HG03342 (cell line): ENCODE measurements around the gene CRLF3.
"Not testable (repeated sequence)": the region's sequence is repeated elsewhere in the genome, so short reads cannot be mapped to it uniquely, and the experiment has no call there.

ENCODE experiments used
- ATAC-seq: cut with Tn5 transposase; IDR thresholded peaks from one replicate; pipeline ENCODE4 v1.9.1; 2021; ENCODE audit warnings: mild to moderate bottlenecking, moderate library complexity; ENCODE audit not compliant: unreplicated experiment

Gene CRLF3

DNA sequence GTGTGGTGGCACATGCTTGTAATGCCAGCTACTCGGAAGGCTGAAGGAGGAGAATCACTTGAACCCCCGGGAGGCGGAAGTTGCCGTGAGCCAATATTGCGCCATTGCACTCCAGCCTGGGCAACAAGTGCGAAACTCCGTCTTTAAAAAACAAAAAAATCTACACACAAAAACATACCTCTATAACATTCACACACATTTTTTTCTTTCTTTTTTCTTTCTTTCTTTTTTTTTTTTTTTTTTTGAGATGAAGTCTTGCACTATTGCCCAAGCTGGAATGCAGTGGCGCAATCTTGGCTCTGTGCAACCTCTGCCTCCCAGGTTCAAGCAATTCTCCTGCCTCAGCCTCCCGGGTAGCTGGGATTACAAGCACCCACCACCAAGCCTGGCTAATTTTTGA is 9.6 kb downstream of the CRLF3 start:
- not testable (repeated sequence) for ATAC-seq

GRCh38 chr17:30814236-30814635 is 10.3 kb downstream of the CRLF3 start:
- ATAC-seq: not testable (repeated sequence)

DNA sequence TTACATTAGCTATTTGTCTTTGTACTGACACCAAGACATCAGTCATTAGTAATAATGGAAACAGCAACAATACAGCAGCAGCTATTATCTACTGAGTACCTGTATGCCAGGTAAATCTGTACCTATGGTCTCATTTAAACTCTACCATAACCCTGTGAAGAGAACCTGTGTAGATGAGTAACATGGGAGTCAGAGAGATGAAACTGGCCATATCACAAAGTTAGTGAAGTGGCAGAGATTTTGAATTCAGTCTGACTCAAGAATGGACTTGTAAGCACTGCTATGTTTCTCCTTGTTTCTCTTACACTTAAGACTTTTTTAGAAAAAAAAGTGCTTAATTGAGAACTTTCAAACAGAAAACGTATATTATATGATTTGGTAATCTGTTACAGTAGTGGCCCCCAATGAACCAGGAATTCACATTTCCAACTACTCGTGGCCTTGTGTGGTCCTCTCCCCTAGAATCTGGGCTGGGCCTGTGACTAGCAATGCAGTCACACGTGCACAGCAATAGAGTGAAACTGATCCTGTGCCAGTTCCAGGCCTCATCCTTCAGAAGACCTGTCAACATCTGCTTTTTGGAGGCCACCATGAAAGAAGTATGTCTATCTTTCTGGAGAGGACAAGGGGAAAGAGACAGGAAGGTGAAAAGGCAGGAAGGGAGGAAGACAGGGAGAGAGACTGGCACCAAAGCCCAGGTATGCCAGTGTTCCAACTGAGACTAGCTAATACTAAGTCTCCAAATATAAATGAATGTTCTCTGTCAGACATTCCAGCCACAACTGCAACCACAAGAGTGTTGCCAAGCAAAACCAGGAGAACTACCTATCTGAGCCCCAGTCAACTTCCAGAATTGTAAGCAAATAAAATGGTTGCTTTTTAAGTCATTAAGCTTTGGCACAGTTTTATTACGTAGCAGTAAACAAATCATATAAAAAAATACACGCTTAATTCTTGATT is 12.0 kb downstream of the CRLF3 start:
- no peak for ATAC-seq

DNA sequence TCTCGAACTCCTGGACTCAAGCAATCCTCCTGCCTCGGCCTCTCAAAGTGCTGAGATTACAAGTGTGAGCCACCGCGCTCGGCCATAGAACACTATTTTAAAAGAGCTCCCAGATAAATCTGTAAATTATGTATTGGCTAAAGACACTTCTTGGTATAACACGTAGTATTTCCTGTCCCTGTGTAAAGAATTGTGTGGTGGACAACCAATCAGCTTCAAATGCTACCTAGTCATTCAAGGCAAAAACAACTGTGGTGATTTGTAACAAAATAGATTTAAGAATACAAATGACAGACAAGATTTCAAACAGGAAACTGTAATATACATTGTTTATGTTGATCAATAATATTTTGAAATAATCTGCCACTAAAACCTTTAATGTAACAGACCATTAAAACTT is 14.6 kb downstream of the CRLF3 start:
- ATAC-seq: no peak

- peak; percentile 90 for ATAC-seq
Measured at GRCh38 chr17:30808785-30809286, 15.7 kb downstream of the CRLF3 start.

DNA sequence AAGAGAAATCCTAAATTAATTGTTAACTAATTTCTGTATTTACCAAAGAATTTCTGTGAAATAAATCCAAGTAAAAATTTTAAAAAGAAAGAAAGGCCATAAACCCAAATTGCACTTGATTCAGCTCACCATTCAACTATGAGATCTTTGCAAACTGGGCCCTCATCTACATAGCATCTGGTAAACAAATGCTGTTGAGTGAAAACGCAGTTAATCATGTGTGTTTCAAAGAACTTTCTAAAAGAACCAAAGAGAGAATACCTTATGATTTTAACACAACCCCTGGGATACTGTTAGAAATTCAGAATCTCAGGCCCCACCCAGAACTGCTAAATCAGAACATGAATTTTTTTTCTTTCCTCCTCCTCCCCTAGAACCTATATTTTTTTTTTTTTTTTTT is 16.6 kb downstream of the CRLF3 start:
- ATAC-seq: no peak

DNA sequence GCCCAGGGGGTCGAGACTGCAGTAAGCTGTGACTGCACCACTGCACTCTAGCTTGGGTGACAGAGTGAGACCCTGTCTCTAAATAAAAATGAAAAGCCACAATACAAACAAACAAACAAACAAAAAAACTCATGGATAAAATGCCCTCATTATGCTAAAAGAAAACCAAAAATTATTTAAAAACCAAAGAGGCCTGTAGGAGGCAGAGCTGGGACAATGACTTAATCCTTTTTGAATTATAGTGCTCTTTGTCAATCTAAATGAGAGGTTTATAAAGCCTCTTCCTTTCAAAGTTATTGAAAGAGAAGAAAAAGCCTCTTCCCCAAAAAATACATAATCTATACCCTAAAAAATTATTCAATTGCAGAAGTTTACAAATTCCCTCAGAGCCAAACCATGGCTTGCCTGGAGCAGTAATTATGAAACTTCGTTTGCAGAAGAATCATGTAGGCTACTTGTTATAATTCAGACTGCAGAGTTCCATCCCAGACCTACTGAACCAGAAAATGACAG is 18.5 kb downstream of the CRLF3 start:
- no peak for ATAC-seq

GRCh38 chr17:30801671-30802070 is 22.8 kb downstream of the CRLF3 start:
- ATAC-seq: no peak

DNA sequence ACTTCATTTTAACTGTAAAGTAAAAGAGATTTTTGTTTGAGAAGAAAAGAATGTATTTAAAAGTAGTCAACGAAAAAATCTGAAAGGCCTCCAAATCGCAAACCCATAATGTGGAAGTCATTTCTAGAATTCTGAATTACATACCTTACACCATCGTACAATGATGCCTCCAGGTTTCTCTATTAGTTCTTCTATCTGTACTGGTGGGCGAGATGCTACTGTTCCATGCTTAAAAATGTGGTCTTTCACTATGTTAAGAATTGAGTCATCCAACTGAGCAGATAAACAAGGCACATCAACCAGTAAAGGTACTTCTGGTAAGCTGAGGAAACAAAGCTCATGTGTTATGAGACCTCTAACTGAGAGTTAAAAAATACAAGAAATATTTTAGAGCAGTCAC is 28.5 kb downstream of the CRLF3 start:
- no peak for ATAC-seq

- no peak for ATAC-seq
Measured at GRCh38 chr17:30794372-30794771, 30.1 kb downstream of the CRLF3 start.

GRCh38 chr17:30793282-30793977 is 31.1 kb downstream of the CRLF3 start:
- ATAC-seq: no peak

DNA sequence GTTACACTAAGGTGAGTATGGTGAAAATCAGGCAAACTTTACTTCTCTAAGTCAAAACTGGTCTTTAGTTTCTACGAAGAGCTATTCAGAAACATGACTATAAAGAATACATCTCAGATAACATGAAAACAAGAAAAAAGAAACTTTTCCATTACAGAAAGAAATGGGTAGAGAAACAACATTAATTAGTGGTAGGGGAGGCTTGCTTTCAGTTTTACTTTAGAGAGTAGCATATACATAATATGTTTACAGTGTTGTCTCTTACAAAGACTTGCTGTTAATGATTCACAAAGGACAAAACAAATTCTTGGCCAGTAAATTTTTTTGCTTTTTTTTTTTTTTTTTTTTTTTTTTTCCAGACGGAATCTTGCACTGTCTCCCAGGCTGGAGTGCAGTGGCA is 34.2 kb downstream of the CRLF3 start:
- ATAC-seq: no peak

DNA sequence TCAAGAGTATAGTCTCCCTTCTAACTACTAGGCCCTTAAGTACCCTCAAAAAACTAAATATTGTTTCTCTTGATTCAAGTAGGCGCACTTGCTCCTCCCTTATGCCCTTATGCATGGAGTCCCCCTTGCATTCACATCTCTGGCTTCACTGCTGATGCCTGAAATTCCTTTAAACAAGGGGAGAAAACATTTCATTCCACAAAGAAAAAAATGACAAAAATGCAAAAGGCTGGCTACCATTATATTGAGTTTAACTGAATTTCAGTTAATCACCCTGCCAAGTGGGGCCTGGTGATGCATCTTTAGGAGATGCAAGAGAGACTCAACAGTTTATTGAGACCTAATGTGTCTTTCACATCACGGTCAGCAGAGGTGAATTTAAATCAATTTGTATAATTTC is 35.6 kb downstream of the CRLF3 start:
- no peak for ATAC-seq

- no peak for ATAC-seq
Measured at GRCh38 chr17:30782206-30782605, 42.3 kb downstream of the CRLF3 start.

DNA sequence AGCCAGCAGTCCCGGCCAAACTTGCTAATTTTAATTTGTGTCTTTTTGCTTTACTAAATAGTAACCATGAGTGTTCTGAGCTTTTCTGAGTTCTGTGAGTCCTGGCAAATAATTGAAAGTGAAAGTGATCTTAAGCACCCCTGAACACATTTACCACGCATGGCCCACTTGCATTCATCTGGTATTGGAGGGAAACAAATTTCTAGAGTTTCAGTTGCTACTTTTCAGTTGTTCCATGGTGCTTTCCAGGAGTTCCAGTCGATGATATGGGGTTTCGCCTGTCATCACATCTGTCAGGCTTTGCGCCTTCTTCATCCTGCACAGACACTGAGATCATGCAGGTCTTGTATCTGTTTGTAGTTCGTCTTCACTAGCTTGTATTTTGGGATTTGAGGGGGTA is 44.1 kb downstream of the CRLF3 start:
- ATAC-seq: no peak

GRCh38 chr17:30768771-30769170 is 55.7 kb downstream of the CRLF3 start:
- ATAC-seq: not testable (repeated sequence)

- not testable (repeated sequence) for ATAC-seq
Measured at GRCh38 chr17:30767641-30768404, 56.7 kb downstream of the CRLF3 start.

DNA sequence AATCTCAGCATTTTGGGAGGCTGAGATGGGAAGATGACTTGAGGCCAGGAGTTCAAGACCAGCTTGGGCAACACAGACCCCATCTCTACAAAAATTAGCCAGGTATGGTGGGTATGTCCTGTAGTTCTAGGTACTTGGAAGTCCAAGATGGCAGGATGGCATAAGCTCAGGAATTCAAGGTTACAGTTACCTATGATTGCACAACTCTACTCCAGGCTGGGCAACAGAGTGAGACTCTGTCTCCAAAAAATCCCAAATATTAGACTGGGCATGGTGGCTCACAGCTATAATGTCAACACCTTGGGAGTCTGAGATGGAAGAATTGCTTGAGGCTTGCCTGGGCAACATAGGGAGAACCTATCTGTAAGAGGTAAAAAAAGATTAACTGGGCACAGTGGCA is 63.4 kb downstream of the CRLF3 start:
- ATAC-seq: no peak

DNA sequence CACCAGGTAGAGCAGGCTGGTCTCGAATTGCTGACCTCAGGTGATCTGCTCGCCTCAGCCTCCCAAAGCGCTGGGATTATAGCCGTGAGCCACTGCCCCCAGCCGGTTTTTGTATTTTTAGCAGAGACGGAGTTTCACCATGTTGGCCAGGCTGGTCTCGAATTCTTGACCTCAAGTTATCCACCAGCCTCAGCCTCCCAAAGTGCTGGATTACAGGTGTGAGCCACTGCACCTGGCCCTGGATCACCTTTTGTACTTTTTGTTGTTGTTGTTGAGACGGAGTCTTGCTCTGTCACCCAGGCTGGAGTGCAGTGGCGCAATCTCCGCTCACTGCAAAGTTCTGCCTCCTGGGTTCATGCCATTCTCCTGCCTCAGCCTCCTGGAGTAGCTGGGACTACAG is 71.2 kb downstream of the CRLF3 start:
- ATAC-seq: not testable (repeated sequence)

GRCh38 chr17:30750982-30751381 is 73.5 kb downstream of the CRLF3 start:
- not testable (repeated sequence) for ATAC-seq

- ATAC-seq: not testable (repeated sequence)
Measured at GRCh38 chr17:30747621-30748020, 76.9 kb downstream of the CRLF3 start.
